ENCODE data around the gene AMPD3.
A peak's percentile ranks its signal among the peaks of the same experiment; 100 is the strongest.

AMPD3 gene

DNA sequence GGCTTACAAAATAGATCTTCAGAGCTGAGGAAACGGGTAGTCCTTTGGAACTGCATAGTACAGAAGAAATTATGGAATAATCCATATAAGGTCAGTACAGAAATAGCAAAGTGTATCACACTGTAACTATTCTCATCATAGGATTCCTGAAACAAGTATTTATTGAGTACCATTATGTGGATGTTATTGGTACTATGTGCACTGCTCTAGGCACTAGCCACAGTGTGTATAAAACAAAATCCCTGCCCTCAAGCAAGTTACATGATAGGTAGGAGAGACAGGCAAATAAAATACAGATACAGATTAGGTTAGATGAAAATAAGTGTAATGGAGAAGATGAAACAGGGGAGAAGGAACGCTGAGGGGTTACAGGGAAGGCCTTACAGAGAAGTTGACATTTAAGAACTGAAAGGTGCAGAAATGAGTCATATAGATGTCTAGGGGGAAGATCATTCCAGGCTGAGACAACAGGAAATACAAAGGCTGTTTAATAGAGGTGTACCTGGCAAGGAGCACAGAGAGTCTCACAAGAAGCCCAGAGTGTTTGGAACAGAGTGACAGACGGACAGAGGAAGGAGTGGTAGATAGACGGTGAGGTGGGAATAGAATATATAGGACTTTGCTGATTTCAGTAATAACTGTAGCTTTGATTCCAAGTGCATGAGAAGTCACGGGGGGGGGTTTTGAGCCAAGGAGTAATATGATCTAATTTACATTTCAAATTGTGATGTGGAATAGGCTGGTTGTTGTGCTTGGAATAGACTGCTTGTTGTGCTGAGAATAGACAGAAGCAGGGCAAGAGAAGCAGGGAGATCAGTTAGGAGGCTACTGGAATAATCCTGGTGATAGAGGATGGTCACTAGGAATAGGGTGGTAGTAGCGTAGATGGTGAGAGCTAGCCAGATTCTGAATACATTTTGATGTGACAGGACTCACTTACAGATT lies 72.2 kb downstream of the AMPD3 start:
- DNase-seq (ENCODE audit: low read depth): no peak
- TF ChIP-seq, protein P1, sequence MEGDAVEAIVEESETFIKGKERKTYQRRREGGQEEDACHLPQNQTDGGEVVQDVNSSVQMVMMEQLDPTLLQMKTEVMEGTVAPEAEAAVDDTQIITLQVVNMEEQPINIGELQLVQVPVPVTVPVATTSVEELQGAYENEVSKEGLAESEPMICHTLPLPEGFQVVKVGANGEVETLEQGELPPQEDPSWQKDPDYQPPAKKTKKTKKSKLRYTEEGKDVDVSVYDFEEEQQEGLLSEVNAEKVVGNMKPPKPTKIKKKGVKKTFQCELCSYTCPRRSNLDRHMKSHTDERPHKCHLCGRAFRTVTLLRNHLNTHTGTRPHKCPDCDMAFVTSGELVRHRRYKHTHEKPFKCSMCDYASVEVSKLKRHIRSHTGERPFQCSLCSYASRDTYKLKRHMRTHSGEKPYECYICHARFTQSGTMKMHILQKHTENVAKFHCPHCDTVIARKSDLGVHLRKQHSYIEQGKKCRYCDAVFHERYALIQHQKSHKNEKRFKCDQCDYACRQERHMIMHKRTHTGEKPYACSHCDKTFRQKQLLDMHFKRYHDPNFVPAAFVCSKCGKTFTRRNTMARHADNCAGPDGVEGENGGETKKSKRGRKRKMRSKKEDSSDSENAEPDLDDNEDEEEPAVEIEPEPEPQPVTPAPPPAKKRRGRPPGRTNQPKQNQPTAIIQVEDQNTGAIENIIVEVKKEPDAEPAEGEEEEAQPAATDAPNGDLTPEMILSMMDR (conservative IDR thresholded peaks at IDR 0.05; ENCODE audit: low read length): no peak
- no peak overlapping the region for H3K4me3 ChIP-seq (ENCODE audit: low read length)

DNA sequence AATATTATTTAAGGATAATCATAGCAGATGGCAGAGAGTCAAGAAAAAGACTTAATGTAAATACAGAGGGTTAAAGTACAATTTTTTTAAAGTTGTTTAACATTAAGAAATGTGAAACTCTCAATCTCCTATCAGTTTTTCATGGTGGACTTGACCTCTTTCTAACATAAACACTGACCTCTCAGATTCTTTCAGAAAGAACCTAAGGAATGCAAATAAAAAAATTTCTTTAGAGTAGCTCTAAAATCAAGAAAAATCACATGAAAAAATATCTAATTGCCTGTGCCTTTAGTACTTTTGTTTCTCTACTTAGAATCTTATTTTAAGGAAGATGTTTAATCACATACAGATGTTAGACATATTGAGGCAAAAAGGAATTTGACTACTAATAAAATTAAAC lies 73.1 kb downstream of the AMPD3 start:
- TF ChIP-seq, protein P1 (conservative IDR thresholded peaks at IDR 0.05; ENCODE audit: low read length): no peak
- H3K4me3 ChIP-seq (ENCODE audit: low read length): no peak overlapping the region
- DNase-seq (ENCODE audit: low read depth): peak; percentile 29

DNA sequence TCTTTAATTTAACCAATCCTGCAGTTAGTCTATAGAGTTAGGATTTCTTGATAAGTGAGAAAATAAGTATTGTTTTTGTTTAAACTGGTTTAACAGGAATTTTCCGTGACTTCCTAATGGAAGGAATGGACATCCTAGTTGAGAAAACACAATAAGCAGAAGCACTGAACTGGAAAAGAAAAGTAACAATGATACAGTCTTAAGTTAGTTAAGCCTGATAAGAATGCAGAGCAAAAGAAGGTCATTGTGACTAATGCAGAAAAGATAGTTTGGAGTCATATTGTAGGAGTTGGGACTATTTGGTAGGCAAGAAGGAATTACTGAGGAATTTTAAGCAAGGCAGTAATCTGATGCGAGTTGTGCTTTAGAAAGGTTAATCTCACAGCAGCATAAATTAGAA lies 74.2 kb downstream of the AMPD3 start:
- no peak overlapping the region for H3K4me3 ChIP-seq (ENCODE audit: low read length)
- TF ChIP-seq, protein P1 (conservative IDR thresholded peaks at IDR 0.05; ENCODE audit: low read length): no peak
- peak; percentile 38 for DNase-seq (ENCODE audit: low read depth)

DNA sequence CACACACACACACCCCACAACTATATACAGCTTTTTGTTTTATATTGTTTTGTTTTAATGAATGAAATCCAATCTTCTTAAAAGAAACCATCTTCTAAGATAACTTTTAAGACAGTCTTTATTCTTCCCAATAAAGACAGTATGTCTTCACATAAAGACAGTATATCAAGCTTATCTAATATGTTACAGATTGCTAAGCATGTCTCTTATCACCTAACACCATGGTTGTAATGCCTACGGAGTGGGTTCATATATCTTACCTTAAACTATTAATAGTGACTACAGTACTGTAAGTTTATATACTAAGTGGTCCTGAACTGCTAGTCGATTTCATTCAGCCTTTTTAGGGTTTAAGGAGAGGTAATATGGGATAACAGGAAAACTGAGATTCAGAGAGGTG lies 77.5 kb downstream of the AMPD3 start:
- TF ChIP-seq, protein P1 (conservative IDR thresholded peaks at IDR 0.05; ENCODE audit: low read length): no peak

DNA sequence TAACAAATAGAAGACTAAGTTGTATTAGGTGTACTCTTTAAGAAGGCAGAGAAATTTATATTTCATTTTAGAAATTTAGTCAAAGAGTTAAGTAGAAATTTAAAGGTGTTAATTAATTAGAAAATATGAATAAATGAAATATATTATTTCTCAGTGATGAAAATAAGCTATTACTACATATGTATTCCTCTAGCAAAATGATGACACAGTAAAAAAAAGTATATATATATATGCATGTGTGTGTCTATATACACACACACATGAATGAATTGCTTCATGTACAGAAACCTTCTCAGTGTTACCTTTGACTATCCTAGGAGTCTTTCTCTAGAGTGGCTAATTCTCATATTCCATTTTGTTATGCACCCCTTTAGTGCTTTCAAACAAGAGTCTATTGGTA lies 78.3 kb downstream of the AMPD3 start:
- TF ChIP-seq, protein P1 (conservative IDR thresholded peaks at IDR 0.05; ENCODE audit: low read length): no peak
- no peak overlapping the region for H3K4me3 ChIP-seq (ENCODE audit: low read length)
- no peak for DNase-seq (ENCODE audit: low read depth)

More for the DNA sequence above, 77.5 kb downstream of the AMPD3 start:
- no peak overlapping the region for H3K4me3 ChIP-seq (ENCODE audit: low read length)
- no peak for DNase-seq (ENCODE audit: low read depth)

DNA sequence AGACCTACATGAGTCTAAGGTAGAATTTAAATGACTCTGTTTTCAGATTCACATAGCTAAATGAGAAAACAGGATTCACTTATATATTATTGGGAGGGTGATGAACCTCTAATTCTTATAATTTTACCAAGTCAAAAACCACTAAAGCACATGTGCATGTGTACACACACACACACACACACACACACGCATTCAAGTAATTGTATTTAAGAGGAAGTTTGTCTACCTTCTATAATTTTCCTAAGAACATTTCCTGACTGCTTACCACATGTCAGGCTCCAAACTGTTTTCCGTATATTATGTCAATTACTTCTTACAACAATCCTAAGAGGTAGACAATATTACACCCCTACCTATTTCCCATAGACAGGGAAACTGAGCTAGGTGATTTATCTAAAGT lies 79.3 kb downstream of the AMPD3 start:
- no peak overlapping the region for H3K4me3 ChIP-seq (ENCODE audit: low read length)
- TF ChIP-seq, protein P1 (conservative IDR thresholded peaks at IDR 0.05; ENCODE audit: low read length): no peak
- no peak for DNase-seq (ENCODE audit: low read depth)

DNA sequence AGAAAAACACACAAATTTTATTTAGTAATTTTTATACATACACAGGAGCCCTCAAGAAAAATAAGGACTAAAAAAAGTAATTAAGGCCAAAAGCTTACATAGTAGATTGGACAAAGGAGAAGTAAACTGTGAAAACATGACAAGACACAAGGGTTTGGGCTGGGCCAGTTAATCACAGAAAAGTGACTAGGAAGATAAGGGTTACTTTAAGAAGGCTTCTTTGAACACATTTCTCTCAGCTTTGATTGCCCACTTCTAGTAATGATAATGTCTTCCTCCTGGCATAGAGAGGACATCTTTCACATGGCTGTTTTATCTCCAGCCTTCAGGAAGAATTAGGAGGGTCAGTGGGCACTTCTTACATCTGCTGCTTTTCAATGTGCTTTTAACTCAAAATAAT lies 82.5 kb downstream of the AMPD3 start:
- H3K4me3 ChIP-seq (ENCODE audit: low read length): no peak overlapping the region
- DNase-seq (ENCODE audit: low read depth): no peak
- TF ChIP-seq, protein P1 (conservative IDR thresholded peaks at IDR 0.05; ENCODE audit: low read length): no peak
